Fibroblast of lung (primary cell): Measurements from ENCODE around the gene RCOR1. TPM values are rescaled to one million over a fixed set of nuclear protein-coding genes. Genes with fewer than 3 reads are reported as not detected.

Experiments used
- DNase-seq, 2 donors: peaks; one replicate each; pipeline versions ENCODE4 v3.0.0 to v3.0.0-alpha.2; 2010; ENCODE audit warnings: low read depth in 2 of 2
- H2AFZ ChIP-seq: 2 replicates; pipeline ENCODE4 v1.5.1; 2012; ENCODE audit warnings: low read length, control low read depth, inconsistent platforms
- H3K27ac ChIP-seq: 2 replicates; pipeline ENCODE4 v1.5.1; 2011; ENCODE audit warnings: low read length, control low read depth; ENCODE audit not compliant: insufficient read depth
- H3K27me3 ChIP-seq: 2 replicates; pipeline ENCODE4 v1.5.1; 2011; ENCODE audit warnings: mild to moderate bottlenecking, low read length; ENCODE audit not compliant: control insufficient read depth, insufficient read depth
- H3K36me3 ChIP-seq: 2 replicates; pipeline ENCODE4 v1.5.1; 2011; ENCODE audit warnings: low read length; ENCODE audit not compliant: control insufficient read depth, insufficient read depth
- H3K4me1 ChIP-seq: 2 replicates; pipeline ENCODE4 v1.5.1; 2011; ENCODE audit warnings: low read length; ENCODE audit not compliant: control insufficient read depth, insufficient read depth; ENCODE audit errors: extremely low read depth
- H3K4me2 ChIP-seq: 2 replicates; pipeline ENCODE4 v1.5.1; 2011; ENCODE audit warnings: low read length, control low read depth; ENCODE audit not compliant: insufficient read depth; ENCODE audit errors: extremely low read depth
- H3K4me3 ChIP-seq, 4 experiments: fragments of 200-600 bp in 1 of 4; sonication (generic) in 1 of 4; replicated peaks in 1 of 4; 2 replicates each; pipeline ENCODE4 v1.5.1; 2011 to 2016; ENCODE audit warnings: low read length in 4 of 4, low read depth in 3 of 4, mild to moderate bottlenecking in 3 of 4, control low read depth in 2 of 4, inconsistent platforms in 1 of 4, mixed read lengths in 1 of 4; ENCODE audit not compliant: insufficient read depth in 1 of 4; ENCODE audit errors: control extremely low read depth in 1 of 4
- H3K79me2 ChIP-seq: 2 replicates; pipeline ENCODE4 v1.5.1; 2012; ENCODE audit warnings: mild to moderate bottlenecking, low read length, inconsistent platforms; ENCODE audit not compliant: control insufficient read depth, insufficient read depth
- H3K9ac ChIP-seq: 2 replicates; pipeline ENCODE4 v1.5.1; 2011; ENCODE audit warnings: mild to moderate bottlenecking, low read length, control low read depth; ENCODE audit not compliant: insufficient read depth
- H3K9me3 ChIP-seq: 2 replicates; pipeline ENCODE4 v1.5.1; 2012; ENCODE audit warnings: low read depth, low read length; ENCODE audit not compliant: control insufficient read depth, insufficient read depth
- H4K20me1 ChIP-seq: 2 replicates; pipeline ENCODE4 v1.5.1; 2011; ENCODE audit warnings: low read length; ENCODE audit not compliant: control insufficient read depth, insufficient read depth; ENCODE audit errors: extremely low read depth
- CTCF ChIP-seq, 2 donors: IDR thresholded peaks in 1 of 2; conservative IDR thresholded peaks in 1 of 2; 1 replicate in 1 of 2; 2 replicates in 1 of 2; pipeline ENCODE4 v1.5.1; 2011 to 2012; ENCODE audit warnings: low read length in 2 of 2, control low read depth in 1 of 2, inconsistent platforms in 1 of 2, low read depth in 1 of 2, mild to moderate bottlenecking in 1 of 2
- EZH2 ChIP-seq: IDR thresholded peaks from 2 replicates; pipeline ENCODE4 v1.5.1; 2012; ENCODE audit warnings: low read length, control low read depth, mild to moderate bottlenecking; ENCODE audit errors: missing control alignments
- polyA plus RNA-seq, 2 donors: library from polyadenylated mRNA; depleted of rRNA in 1 of 2; stranded (reverse) in 1 of 2; unstranded in 1 of 2; fragments of >200 nt; gene quantifications; 2 replicates each; pipeline ENCODE4 v1.2.1, GENCODE V29; 2011 to 2012; ENCODE audit warnings: missing spikeins in 1 of 2
- total RNA-seq: library from RNA; depleted of rRNA; stranded (reverse); fragments of >200 nt; gene quantifications from 2 replicates; pipeline ENCODE4 v1.2.1, GENCODE V29; 2014

Gene RCOR1
- total and polyA plus RNA-seq, 2 donors (not counting 1 experiment from before 2014, with no cell fraction given), result 11.4 to 19.6 TPM

GRCh38 chr14:102645746-102646440, 53.4 kb downstream of the RCOR1 start:
- Histone ChIP-seq H3K79me2 (peaks cover 34% of the 10 kb centered on the region), H4K20me1 (peaks cover 6% of the 10 kb centered on the region), H3K9ac (no peak overlapping the region), H2AFZ (no peak overlapping the region), H3K27ac (no peak overlapping the region), H3K4me3 (no peak overlapping the region), H3K27me3 (no peaks in the 10 kb centered on the region), H3K4me2 (no peak overlapping the region), H3K36me3 (no peaks in the 10 kb centered on the region), H3K4me1 (no peaks in the 10 kb centered on the region), H3K9me3 (no peaks in the 10 kb centered on the region)
- no peak for DNase-seq
- TF ChIP-seq EZH2 (no peak), CTCF (conservative IDR thresholded peaks at IDR 0.05 in 1 of 2, IDR thresholded peaks at IDR 0.05 in 1 of 2; ENCODE audit: low read depth in 1 of 2, low read length in 2 of 2) (no peak)

- Histone ChIP-seq H3K9me3 (no peaks in the 10 kb centered on the region), H4K20me1 (peaks cover 6% of the 10 kb centered on the region), H3K27ac (no peak overlapping the region), H2AFZ (no peak overlapping the region), H3K4me3 (no peak overlapping the region), H3K4me1 (no peaks in the 10 kb centered on the region), H3K79me2 (peaks cover 34% of the 10 kb centered on the region), H3K36me3 (no peaks in the 10 kb centered on the region), H3K4me2 (no peak overlapping the region), H3K27me3 (no peaks in the 10 kb centered on the region), H3K9ac (no peak overlapping the region)
- no peak for TF ChIP-seq EZH2
- no peak for TF ChIP-seq CTCF (conservative IDR thresholded peaks at IDR 0.05 in 1 of 2, IDR thresholded peaks at IDR 0.05 in 1 of 2; ENCODE audit: low read depth in 1 of 2, low read length in 2 of 2)
- no peak for DNase-seq
Measured at GRCh38 chr14:102646615-102647014, 54.2 kb downstream of the RCOR1 start.

GRCh38 chr14:102652194-102652593, 59.7 kb downstream of the RCOR1 start:
- Histone ChIP-seq H3K27ac (no peak overlapping the region), H3K9ac (no peak overlapping the region), H2AFZ (no peak overlapping the region), H3K9me3 (no peaks in the 10 kb centered on the region), H3K4me3 (no peak overlapping the region), H3K27me3 (no peaks in the 10 kb centered on the region), H4K20me1 (no peaks in the 10 kb centered on the region), H3K79me2 (peaks cover 16% of the 10 kb centered on the region), H3K4me2 (no peak overlapping the region), H3K4me1 (no peaks in the 10 kb centered on the region), H3K36me3 (no peaks in the 10 kb centered on the region)
- no peak for DNase-seq
- TF ChIP-seq EZH2 (no peak), CTCF (conservative IDR thresholded peaks at IDR 0.05 in 1 of 2, IDR thresholded peaks at IDR 0.05 in 1 of 2; ENCODE audit: low read depth in 1 of 2, low read length in 2 of 2) (no peak)
